Measurements from ENCODE around the gene RAB8A.

RAB8A gene

GRCh38 chr19:16111160-16111908 lies at the start of gene RAB8A:
Gene RAB8A, plus strand, starts transcription at chr19:16111889. Its CDS starts 13 bp downstream, at chr19:16111902.
- Histone ChIP-seq H3K9me3 (ENCODE audit: control insufficient read depth, insufficient read depth, low read length) (no peaks in the 10 kb centered on the region), H3K9ac (ENCODE audit: low read depth, low read length) (peak within 1 kb of the TSS; percentile 81), H3K4me1 (ENCODE audit: insufficient read depth, low read length) (peaks cover 12% of the 10 kb centered on the region; the same call in 1 of the 2 replicates), H3K36me3 (ENCODE audit: insufficient read depth, low read length) (no peaks in the 10 kb centered on the region)

GRCh38 chr19:16061943-16062342 lies 49.7 kb upstream of the RAB8A start:
- Histone ChIP-seq H3K36me3 (ENCODE audit: insufficient read depth, low read length) (no peaks in the 10 kb centered on the region), H3K9me3 (ENCODE audit: control insufficient read depth, insufficient read depth, low read length) (peaks cover 2% of the 10 kb centered on the region; the same call in 1 of the 2 replicates), H3K4me1 (ENCODE audit: insufficient read depth, low read length) (peaks cover 6% of the 10 kb centered on the region; the same call in 1 of the 2 replicates), H3K9ac (ENCODE audit: low read depth, low read length) (no peak overlapping the region)

GRCh38 chr19:16062789-16063188 lies 48.9 kb upstream of the RAB8A start:
- H3K36me3 ChIP-seq (ENCODE audit: insufficient read depth, low read length), result no peaks in the 10 kb centered on the region
- peaks cover 2% of the 10 kb centered on the region; the same call in 1 of the 2 replicates for H3K9me3 ChIP-seq (ENCODE audit: control insufficient read depth, insufficient read depth, low read length)
- no peak overlapping the region for H3K9ac ChIP-seq (ENCODE audit: low read depth, low read length)
- H3K4me1 ChIP-seq (ENCODE audit: insufficient read depth, low read length), result peaks cover 6% of the 10 kb centered on the region; the same call in 1 of the 2 replicates

- Histone ChIP-seq H3K36me3 (ENCODE audit: insufficient read depth, low read length) (no peaks in the 10 kb centered on the region), H3K9ac (ENCODE audit: low read depth, low read length) (no peak overlapping the region), H3K4me1 (ENCODE audit: insufficient read depth, low read length) (peaks cover 6% of the 10 kb centered on the region; the same call in 1 of the 2 replicates), H3K9me3 (ENCODE audit: control insufficient read depth, insufficient read depth, low read length) (peaks cover 2% of the 10 kb centered on the region; the same call in 1 of the 2 replicates)
Observed at GRCh38 chr19:16064209-16064889, 47.3 kb upstream of the RAB8A start.

- Histone ChIP-seq H3K4me1 (ENCODE audit: insufficient read depth, low read length) (peaks cover 6% of the 10 kb centered on the region; the same call in 1 of the 2 replicates), H3K9me3 (ENCODE audit: control insufficient read depth, insufficient read depth, low read length) (peaks cover 2% of the 10 kb centered on the region; the same call in 1 of the 2 replicates), H3K9ac (ENCODE audit: low read depth, low read length) (no peak overlapping the region), H3K36me3 (ENCODE audit: insufficient read depth, low read length) (no peaks in the 10 kb centered on the region)
Observed at GRCh38 chr19:16066611-16067104, 45.0 kb upstream of the RAB8A start.

GRCh38 chr19:16067205-16067938 lies 44.3 kb upstream of the RAB8A start:
- Histone ChIP-seq H3K9ac (ENCODE audit: low read depth, low read length) (no peak overlapping the region), H3K4me1 (ENCODE audit: insufficient read depth, low read length) (peaks cover 6% of the 10 kb centered on the region; the same call in 1 of the 2 replicates), H3K36me3 (ENCODE audit: insufficient read depth, low read length) (no peaks in the 10 kb centered on the region), H3K9me3 (ENCODE audit: control insufficient read depth, insufficient read depth, low read length) (peaks cover 2% of the 10 kb centered on the region; the same call in 1 of the 2 replicates)

GRCh38 chr19:16068696-16069259 lies 42.9 kb upstream of the RAB8A start:
- Histone ChIP-seq H3K4me1 (ENCODE audit: insufficient read depth, low read length) (peaks cover 6% of the 10 kb centered on the region; the same call in 1 of the 2 replicates), H3K36me3 (ENCODE audit: insufficient read depth, low read length) (no peaks in the 10 kb centered on the region), H3K9me3 (ENCODE audit: control insufficient read depth, insufficient read depth, low read length) (no peaks in the 10 kb centered on the region), H3K9ac (ENCODE audit: low read depth, low read length) (no peak overlapping the region)

GRCh38 chr19:16069813-16070365 lies 41.8 kb upstream of the RAB8A start:
- Histone ChIP-seq H3K9me3 (ENCODE audit: control insufficient read depth, insufficient read depth, low read length) (no peaks in the 10 kb centered on the region), H3K36me3 (ENCODE audit: insufficient read depth, low read length) (no peaks in the 10 kb centered on the region), H3K4me1 (ENCODE audit: insufficient read depth, low read length) (peaks cover 10% of the 10 kb centered on the region; the same call in 1 of the 2 replicates), H3K9ac (ENCODE audit: low read depth, low read length) (no peak overlapping the region)

- peaks cover 10% of the 10 kb centered on the region; the same call in 1 of the 2 replicates for H3K4me1 ChIP-seq (ENCODE audit: insufficient read depth, low read length)
- no peaks in the 10 kb centered on the region for H3K9me3 ChIP-seq (ENCODE audit: control insufficient read depth, insufficient read depth, low read length)
- H3K36me3 ChIP-seq (ENCODE audit: insufficient read depth, low read length), result no peaks in the 10 kb centered on the region
- no peak overlapping the region for H3K9ac ChIP-seq (ENCODE audit: low read depth, low read length)
Observed at GRCh38 chr19:16070366-16070990, 41.2 kb upstream of the RAB8A start.

GRCh38 chr19:16071072-16071691 lies 40.5 kb upstream of the RAB8A start:
- Histone ChIP-seq H3K9me3 (ENCODE audit: control insufficient read depth, insufficient read depth, low read length) (no peaks in the 10 kb centered on the region), H3K36me3 (ENCODE audit: insufficient read depth, low read length) (no peaks in the 10 kb centered on the region), H3K9ac (ENCODE audit: low read depth, low read length) (no peak overlapping the region), H3K4me1 (ENCODE audit: insufficient read depth, low read length) (peaks cover 10% of the 10 kb centered on the region; the same call in 1 of the 2 replicates)

GRCh38 chr19:16073481-16073880 lies 38.2 kb upstream of the RAB8A start:
- no peak overlapping the region for H3K9ac ChIP-seq (ENCODE audit: low read depth, low read length)
- no peaks in the 10 kb centered on the region for H3K36me3 ChIP-seq (ENCODE audit: insufficient read depth, low read length)
- H3K9me3 ChIP-seq (ENCODE audit: control insufficient read depth, insufficient read depth, low read length), result no peaks in the 10 kb centered on the region
- peaks cover 8% of the 10 kb centered on the region; the same call in 1 of the 2 replicates for H3K4me1 ChIP-seq (ENCODE audit: insufficient read depth, low read length)

GRCh38 chr19:16073988-16074387 lies 37.7 kb upstream of the RAB8A start:
- H3K36me3 ChIP-seq (ENCODE audit: insufficient read depth, low read length), result no peaks in the 10 kb centered on the region
- no peaks in the 10 kb centered on the region for H3K9me3 ChIP-seq (ENCODE audit: control insufficient read depth, insufficient read depth, low read length)
- H3K4me1 ChIP-seq (ENCODE audit: insufficient read depth, low read length), result peaks cover 12% of the 10 kb centered on the region
- H3K9ac ChIP-seq (ENCODE audit: low read depth, low read length), result no peak overlapping the region

Data from ES-I3 (cell line).